ENCODE results near the gene KAZALD1. TPM values are rescaled to one million over a fixed set of nuclear protein-coding genes. Genes with fewer than 3 reads are reported as not detected.

KAZALD1 gene
- total RNA-seq, 1 donor: 0.42 TPM

GRCh38 chr10:101053516-101053915 is 8.3 kb upstream of the KAZALD1 start:
- H3K27me3 ChIP-seq (ENCODE audit: insufficient read depth, low read length): peaks cover 24% of the 10 kb centered on the region
- H3K4me3 ChIP-seq (ENCODE audit: low read length): no peak overlapping the region
- H3K4me1 ChIP-seq (ENCODE audit: insufficient read depth, low read length): peaks cover 8% of the 10 kb centered on the region
- H3K9me3 ChIP-seq (ENCODE audit: low read depth, low read length): no peaks in the 10 kb centered on the region

- Histone ChIP-seq H3K9me3 (ENCODE audit: low read depth, low read length) (no peaks in the 10 kb centered on the region), H3K4me1 (ENCODE audit: insufficient read depth, low read length) (peaks cover 10% of the 10 kb centered on the region), H3K4me3 (ENCODE audit: low read length) (no peak overlapping the region), H3K27me3 (ENCODE audit: insufficient read depth, low read length) (peaks cover 15% of the 10 kb centered on the region)
Measured at GRCh38 chr10:101054351-101054750, 7.4 kb upstream of the KAZALD1 start.

GRCh38 chr10:101054876-101055275 is 6.9 kb upstream of the KAZALD1 start:
- H3K4me3 ChIP-seq (ENCODE audit: low read length): no peak overlapping the region
- peaks cover 15% of the 10 kb centered on the region for H3K4me1 ChIP-seq (ENCODE audit: insufficient read depth, low read length)
- H3K9me3 ChIP-seq (ENCODE audit: low read depth, low read length): no peaks in the 10 kb centered on the region
- H3K27me3 ChIP-seq (ENCODE audit: insufficient read depth, low read length): peaks cover 10% of the 10 kb centered on the region

- Histone ChIP-seq H3K4me3 (ENCODE audit: low read length) (no peak overlapping the region), H3K4me1 (ENCODE audit: insufficient read depth, low read length) (peaks cover 15% of the 10 kb centered on the region), H3K9me3 (ENCODE audit: low read depth, low read length) (no peaks in the 10 kb centered on the region), H3K27me3 (ENCODE audit: insufficient read depth, low read length) (peaks cover 5% of the 10 kb centered on the region)
Measured at GRCh38 chr10:101055411-101055810, 6.4 kb upstream of the KAZALD1 start.

GRCh38 chr10:101056365-101057151 is 5.2 kb upstream of the KAZALD1 start:
- Histone ChIP-seq H3K27me3 (ENCODE audit: insufficient read depth, low read length) (peaks cover under 1% of the 10 kb centered on the region), H3K9me3 (ENCODE audit: low read depth, low read length) (no peaks in the 10 kb centered on the region), H3K4me1 (ENCODE audit: insufficient read depth, low read length) (peaks cover 19% of the 10 kb centered on the region), H3K4me3 (ENCODE audit: low read length) (no peak overlapping the region)

GRCh38 chr10:101060036-101060950 is 1.5 kb upstream of the KAZALD1 start:
- Histone ChIP-seq H3K9me3 (ENCODE audit: low read depth, low read length) (no peaks in the 10 kb centered on the region), H3K27me3 (ENCODE audit: insufficient read depth, low read length) (peaks cover 36% of the 10 kb centered on the region), H3K4me3 (ENCODE audit: low read length) (peak overlapping the region; percentile 85), H3K4me1 (ENCODE audit: insufficient read depth, low read length) (peaks cover 45% of the 10 kb centered on the region)

GRCh38 chr10:101060951-101061623 is 702 bp upstream of the KAZALD1 start:
- peaks cover 52% of the 10 kb centered on the region for H3K4me1 ChIP-seq (ENCODE audit: insufficient read depth, low read length)
- H3K4me3 ChIP-seq (ENCODE audit: low read length): peak overlapping the region; percentile 85
- peaks cover 44% of the 10 kb centered on the region for H3K27me3 ChIP-seq (ENCODE audit: insufficient read depth, low read length)
- H3K9me3 ChIP-seq (ENCODE audit: low read depth, low read length): no peaks in the 10 kb centered on the region

GRCh38 chr10:101062232-101063049 is 652 bp downstream of the KAZALD1 start:
- Histone ChIP-seq H3K4me1 (ENCODE audit: insufficient read depth, low read length) (peaks cover 65% of the 10 kb centered on the region), H3K27me3 (ENCODE audit: insufficient read depth, low read length) (peaks cover 55% of the 10 kb centered on the region), H3K4me3 (ENCODE audit: low read length) (no peak overlapping the region), H3K9me3 (ENCODE audit: low read depth, low read length) (no peaks in the 10 kb centered on the region)

- Histone ChIP-seq H3K4me3 (ENCODE audit: low read length) (no peak overlapping the region), H3K4me1 (ENCODE audit: insufficient read depth, low read length) (peaks cover 68% of the 10 kb centered on the region), H3K27me3 (ENCODE audit: insufficient read depth, low read length) (peaks cover 57% of the 10 kb centered on the region)
Measured at GRCh38 chr10:101063050-101063525, 1.3 kb downstream of the KAZALD1 start.

GRCh38 chr10:101063548-101064414 is 2.0 kb downstream of the KAZALD1 start:
- Histone ChIP-seq H3K27me3 (ENCODE audit: insufficient read depth, low read length) (peaks cover 57% of the 10 kb centered on the region), H3K4me1 (ENCODE audit: insufficient read depth, low read length) (peaks cover 68% of the 10 kb centered on the region), H3K9me3 (ENCODE audit: low read depth, low read length) (no peaks in the 10 kb centered on the region), H3K4me3 (ENCODE audit: low read length) (no peak overlapping the region)

More at GRCh38 chr10:101063050-101063525, 1.3 kb downstream of the KAZALD1 start:
- no peaks in the 10 kb centered on the region for H3K9me3 ChIP-seq (ENCODE audit: low read depth, low read length)

- peaks cover 64% of the 10 kb centered on the region for H3K4me1 ChIP-seq (ENCODE audit: insufficient read depth, low read length)
- H3K9me3 ChIP-seq (ENCODE audit: low read depth, low read length): no peaks in the 10 kb centered on the region
- no peak overlapping the region for H3K4me3 ChIP-seq (ENCODE audit: low read length)
- H3K27me3 ChIP-seq (ENCODE audit: insufficient read depth, low read length): peaks cover 57% of the 10 kb centered on the region
Measured at GRCh38 chr10:101064415-101065030, 2.7 kb downstream of the KAZALD1 start.

GRCh38 chr10:101065481-101066145 is 3.8 kb downstream of the KAZALD1 start:
- Histone ChIP-seq H3K27me3 (ENCODE audit: insufficient read depth, low read length) (peaks cover 57% of the 10 kb centered on the region), H3K4me1 (ENCODE audit: insufficient read depth, low read length) (peaks cover 61% of the 10 kb centered on the region), H3K9me3 (ENCODE audit: low read depth, low read length) (no peaks in the 10 kb centered on the region), H3K4me3 (ENCODE audit: low read length) (no peak overlapping the region)

Data from mononuclear cell (primary cell).